CD14-positive monocyte (primary cell): ENCODE measurements around the gene PRH1. TPM values are rescaled to one million over a fixed set of nuclear protein-coding genes. Genes with fewer than 3 reads are reported as not detected.

Source experiments
- DNase-seq, 3 donors: peaks; one replicate each; pipeline ENCODE4 v3.0.0-alpha.2; 2011 to 2022
- H2AFZ ChIP-seq: 2 replicates; pipeline ENCODE4 v1.6.0; 2012; ENCODE audit warnings: mild to moderate bottlenecking, low read depth, low read length, inconsistent platforms; ENCODE audit not compliant: insufficient read depth, poor library complexity, severe bottlenecking
- H3K27ac ChIP-seq, 2 donors: 1 replicate in 1 of 2; 2 replicates in 1 of 2; pipeline ENCODE4 v1.5.1; 2012 to 2013; ENCODE audit warnings: low read length in 2 of 2, control low read depth in 1 of 2, inconsistent platforms in 1 of 2, low read depth in 1 of 2, mild to moderate bottlenecking in 1 of 2
- H3K27me3 ChIP-seq, 2 donors: one replicate each; pipeline versions ENCODE4 v1.6.0 to v1.6.1; 2011 to 2013; ENCODE audit warnings: low read length in 2 of 2; ENCODE audit not compliant: control insufficient read depth in 2 of 2, insufficient read depth in 2 of 2
- H3K36me3 ChIP-seq, 2 donors: replicated peaks in 1 of 2; 1 replicate in 1 of 2; 2 replicates in 1 of 2; pipeline versions ENCODE4 v1.5.1 to v1.6.1; 2012 to 2013; ENCODE audit warnings: low read length in 2 of 2, control low read depth in 1 of 2, inconsistent platforms in 1 of 2, mild to moderate bottlenecking in 1 of 2; ENCODE audit not compliant: insufficient read depth in 2 of 2, control insufficient read depth in 1 of 2
- H3K4me1 ChIP-seq, 2 donors: 1 replicate in 1 of 2; 2 replicates in 1 of 2; pipeline versions ENCODE4 v1.5.1 to v1.6.1; 2012 to 2013; ENCODE audit warnings: low read length in 2 of 2, control low read depth in 1 of 2, inconsistent platforms in 1 of 2, mild to moderate bottlenecking in 1 of 2, moderate library complexity in 1 of 2; ENCODE audit not compliant: insufficient read depth in 2 of 2, control insufficient read depth in 1 of 2
- H3K4me2 ChIP-seq: replicated peaks from 2 replicates; pipeline ENCODE3; 2012; ENCODE audit warnings: low read length, moderate library complexity, mild to moderate bottlenecking; ENCODE audit not compliant: poor library complexity, severe bottlenecking; ENCODE audit errors: extremely low read depth
- H3K4me3 ChIP-seq, 3 experiments: fragments of 200-600 bp in 1 of 3; sonication (generic) in 1 of 3; replicated peaks in 1 of 3; 1 replicate in 2 of 3; 2 replicates in 1 of 3; pipeline ENCODE4 v1.5.1; 2011 to 2013; ENCODE audit warnings: low read length in 3 of 3, mild to moderate bottlenecking in 3 of 3, control low read depth in 2 of 3, low read depth in 2 of 3, inconsistent platforms in 1 of 3, moderate library complexity in 1 of 3
- H3K79me2 ChIP-seq: 2 replicates; pipeline ENCODE4 v1.6.0; 2012; ENCODE audit warnings: mild to moderate bottlenecking, control low read depth, inconsistent platforms, low read length, moderate library complexity; ENCODE audit not compliant: insufficient read depth
- H3K9ac ChIP-seq: 2 replicates; pipeline ENCODE4 v1.6.0; 2017; ENCODE audit warnings: low read length, mild to moderate bottlenecking; ENCODE audit not compliant: insufficient read depth, poor library complexity, severe bottlenecking
- H3K9me3 ChIP-seq, 2 donors: replicated peaks in 1 of 2; 1 replicate in 1 of 2; 2 replicates in 1 of 2; pipeline versions ENCODE4 v1.5.1 to v1.6.1; 2012 to 2013; ENCODE audit warnings: low read length in 2 of 2, control low read depth in 1 of 2; ENCODE audit not compliant: control insufficient read depth in 1 of 2, insufficient read depth in 1 of 2
- H4K20me1 ChIP-seq: 2 replicates; pipeline ENCODE4 v1.6.0; 2012; ENCODE audit warnings: mild to moderate bottlenecking, low read length, control low read depth, moderate library complexity; ENCODE audit not compliant: insufficient read depth
- H3K27ac Mint-ChIP-seq, 7 donors: one replicate each; pipeline ENCODE4 v1.8.0; 2020; ENCODE audit warnings: mild to moderate bottlenecking in 7 of 7, mixed read lengths in 7 of 7, moderate library complexity in 6 of 7, inconsistent platforms in 2 of 7
- H3K27me3 Mint-ChIP-seq, 3 donors: one replicate each; pipeline ENCODE4 v1.8.0; 2021 to 2022; ENCODE audit warnings: low read depth in 3 of 3, mild to moderate bottlenecking in 3 of 3, mixed read lengths in 3 of 3, moderate library complexity in 3 of 3, inconsistent platforms in 1 of 3
- H3K36me3 Mint-ChIP-seq, 2 donors: one replicate each; pipeline ENCODE4 v1.8.0; 2020; ENCODE audit warnings: mixed read lengths in 2 of 2, inconsistent platforms in 1 of 2, mild to moderate bottlenecking in 1 of 2
- H3K4me1 Mint-ChIP-seq: one replicate; pipeline ENCODE4 v1.8.0; 2020; ENCODE audit warnings: mild to moderate bottlenecking, mixed read lengths
- H3K4me3 Mint-ChIP-seq, 2 donors: one replicate each; pipeline ENCODE4 v1.8.0; 2020; ENCODE audit warnings: mild to moderate bottlenecking in 2 of 2, mixed read lengths in 2 of 2, moderate library complexity in 1 of 2
- H3K9me3 Mint-ChIP-seq, 7 donors: one replicate each; pipeline ENCODE4 v1.8.0; 2020 to 2022; ENCODE audit warnings: mixed read lengths in 7 of 7, mild to moderate bottlenecking in 6 of 7, moderate library complexity in 6 of 7, inconsistent platforms in 2 of 7
- CTCF ChIP-seq: fragments of 200-600 bp; IDR thresholded peaks from one replicate; pipeline ENCODE4 v1.8.0; 2022; ENCODE audit warnings: antibody characterized with exemption, mild to moderate bottlenecking
- WGBS: methylation state at CpG from one replicate; pipeline ENCODE4 v1.1.5; 2013; ENCODE audit warnings: missing lambda C conversion rate; ENCODE audit not compliant: insufficient coverage; 5-methylcytosine and 5-hydroxymethylcytosine counted together
- intact Hi-C, 2 donors: fragments of 100-400 bp; cut with micrococcal nuclease; formaldehyde crosslinking; loops; one replicate each; pipeline versions ENCODE4 v1.15.0 to v1.15.1; 2023
- polyA plus RNA-seq, 3 donors: library from polyadenylated mRNA; depleted of rRNA in 1 of 3; unstranded in 2 of 3; stranded (reverse) in 1 of 3; fragments of 300-500 nt in 2 of 3; fragments of >200 nt in 1 of 3; fragmentation: Illumina TruSeq in 2 of 3; gene quantifications; 1 replicate in 2 of 3; 2 replicates in 1 of 3; pipeline ENCODE4 v1.2.3, GENCODE V29; 2012 to 2021

PRH1 gene
- polyA plus RNA-seq, 3 donors = 1.9 to 3.5 (median 2.9) TPM

GRCh38 chr12:10889226-10889625 lies 5.2 kb upstream of the PRH1 start:
- Histone ChIP-seq H3K36me3 (no peaks in the 10 kb centered on the region), H3K27me3 (no peaks in the 10 kb centered on the region), H3K9ac (no peak overlapping the region), H3K4me1 (no peaks in the 10 kb centered on the region), H3K79me2 (no peaks in the 10 kb centered on the region), H3K27ac (no peak overlapping the region), H2AFZ (no peak overlapping the region), H3K9me3 (no peaks in the 10 kb centered on the region), H4K20me1 (no peaks in the 10 kb centered on the region), H3K4me3 (no peak overlapping the region), H3K4me2 (no peak overlapping the region)
- Mint-ChIP-seq H3K36me3 (no peaks in the 10 kb centered on the region), H3K27me3 (no peaks in the 10 kb centered on the region), H3K4me3 (no peak overlapping the region), H3K9me3 (peaks cover 0 to 2% (median 0%) of the 10 kb centered on the region in 7 donors), H3K4me1 (no peaks in the 10 kb centered on the region), H3K27ac (no peak overlapping the region)
- intact Hi-C loops = no loop called here
- no peak for DNase-seq
- TF ChIP-seq CTCF = no peak

GRCh38 chr12:10873378-10873777 lies 10.7 kb downstream of the PRH1 start:
- H3K27me3 ChIP-seq = no peaks in the 10 kb centered on the region
- H3K4me3 Mint-ChIP-seq = no peak overlapping the region
- TF ChIP-seq CTCF = no peak
- H3K4me2 ChIP-seq = no peak overlapping the region
- H3K36me3 ChIP-seq = peaks cover 0 to 8% of the 10 kb centered on the region in 2 donors
- H3K27ac ChIP-seq = no peak overlapping the region
- no peaks in the 10 kb centered on the region for H3K79me2 ChIP-seq
- H3K27ac Mint-ChIP-seq = no peak overlapping the region
- intact Hi-C loops = no loop called here
- H2AFZ ChIP-seq = no peak overlapping the region
- WGBS = 83% methylated on average over 1 of the region's 2 CpGs
- no peak overlapping the region for H3K9ac ChIP-seq
- H3K36me3 Mint-ChIP-seq = peaks cover 11% of the 10 kb centered on the region in 2 donors
- no peaks in the 10 kb centered on the region for H3K9me3 ChIP-seq
- peaks cover 2% of the 10 kb centered on the region for H3K4me1 Mint-ChIP-seq
- H3K4me1 ChIP-seq = no peaks in the 10 kb centered on the region
- H3K4me3 ChIP-seq = no peak overlapping the region
- H3K9me3 Mint-ChIP-seq = peaks cover 0 to 5% (median 0%) of the 10 kb centered on the region in 7 donors
- no peak for DNase-seq
- H4K20me1 ChIP-seq = no peaks in the 10 kb centered on the region
- no peaks in the 10 kb centered on the region for H3K27me3 Mint-ChIP-seq
